Measurements from ENCODE around the gene AMBN.

GRCh38 chr4:70637239-70637913 lies 45.3 kb downstream of the AMBN start:
- TF ChIP-seq POLR2A (IDR thresholded peaks at IDR 0.05; ENCODE audit: low read depth, low read length) = no peak
- TF ChIP-seq POLR2AphosphoS5 (IDR thresholded peaks at IDR 0.05; ENCODE audit: low read depth, low read length) = no peak

All from GM12891 (cell line).